Stimulated activated CD4-positive, alpha-beta T cell treated with anti-CD3 and anti-CD28 coated beads, TNF-alpha, amount 100 ng/mL, for 24 hours (primary cell): ENCODE results near the gene NTRK2.

Source experiments
- DNase-seq, 3 experiments: peaks; one replicate each; pipeline ENCODE4 v3.0.0-alpha.2; 2020; ENCODE audit warnings: low read depth in 3 of 3

NTRK2 gene

GRCh38 chr9:84669288-84670137, at the start of gene NTRK2:
NTRK2 (plus strand) TSS chr9:84669729; CDS start chr9:84670749, 1,020 bp downstream.
- DNase-seq, result no peak

GRCh38 chr9:84620338-84620737, 49.2 kb upstream of the NTRK2 start:
- DNase-seq, result no peak

- DNase-seq, result no peak
Measured at GRCh38 chr9:84621811-84622210, 47.7 kb upstream of the NTRK2 start.

GRCh38 chr9:84622981-84623380, 46.5 kb upstream of the NTRK2 start:
- DNase-seq, result no peak

- DNase-seq, result no peak
Measured at GRCh38 chr9:84636436-84636835, 33.1 kb upstream of the NTRK2 start.

GRCh38 chr9:84642553-84643141, 26.9 kb upstream of the NTRK2 start:
- DNase-seq, result no peak

- no peak for DNase-seq
Measured at GRCh38 chr9:84647699-84648098, 21.8 kb upstream of the NTRK2 start.

- DNase-seq, result no peak
Measured at GRCh38 chr9:84652496-84653120, 16.9 kb upstream of the NTRK2 start.

GRCh38 chr9:84655447-84655846, 14.1 kb upstream of the NTRK2 start:
- no peak for DNase-seq

GRCh38 chr9:84659313-84659712, 10.2 kb upstream of the NTRK2 start:
- DNase-seq, result no peak

- DNase-seq, result no peak
Measured at GRCh38 chr9:84659773-84660172, 9.8 kb upstream of the NTRK2 start.

GRCh38 chr9:84667571-84668195, 1.8 kb upstream of the NTRK2 start:
- no peak for DNase-seq

- DNase-seq, result peak in 2 of 3 experiments; percentile 6 to 60
Measured at GRCh38 chr9:84668196-84669012, 1.1 kb upstream of the NTRK2 start.

- no peak for DNase-seq
Measured at GRCh38 chr9:84669013-84669287, 579 bp upstream of the NTRK2 start.

- no peak for DNase-seq
Measured at GRCh38 chr9:84670138-84671041, 861 bp downstream of the NTRK2 start.

- DNase-seq, result no peak
Measured at GRCh38 chr9:84671586-84672521, 2.3 kb downstream of the NTRK2 start.

- DNase-seq, result no peak
Measured at GRCh38 chr9:84673806-84674205, 4.3 kb downstream of the NTRK2 start.

- no peak for DNase-seq
Measured at GRCh38 chr9:84677080-84677479, 7.6 kb downstream of the NTRK2 start.

- no peak for DNase-seq
Measured at GRCh38 chr9:84679571-84679970, 10.0 kb downstream of the NTRK2 start.
